NCI-H2171 treated with DMSO at 0.1 percent for 48 hours (cell line): ENCODE results near the gene CCDC149.
"Not testable (repeated sequence)": the region's sequence is repeated elsewhere in the genome, so short reads cannot be mapped to it uniquely, and the experiment has no call there.

Experiments used
- DNase-seq: peaks from one replicate; lab custom pipeline; 2025; lab: John Stamatoyannopoulos, UW

The CCDC149 gene

GRCh38 chr4:24917076-24917856 lies 4.4 kb upstream of the CCDC149 start:
- DNase-seq = no peak

- peak; percentile 18 for DNase-seq
Observed at GRCh38 chr4:24915121-24915922, 2.5 kb upstream of the CCDC149 start.

- no peak for DNase-seq
Observed at GRCh38 chr4:24914460-24914859, 1.6 kb upstream of the CCDC149 start.

- no peak for DNase-seq
Observed at GRCh38 chr4:24913119-24913485, 260 bp upstream of the CCDC149 start.

- DNase-seq = no peak
Observed at GRCh38 chr4:24910499-24910898, 2.3 kb downstream of the CCDC149 start.

GRCh38 chr4:24909606-24910005 lies 3.2 kb downstream of the CCDC149 start:
- DNase-seq = not testable (repeated sequence)

GRCh38 chr4:24897639-24898038 lies 15.2 kb downstream of the CCDC149 start:
- no peak for DNase-seq

GRCh38 chr4:24896977-24897376 lies 15.9 kb downstream of the CCDC149 start:
- no peak for DNase-seq

- no peak for DNase-seq
Observed at GRCh38 chr4:24896056-24896455, 16.8 kb downstream of the CCDC149 start.

- no peak for DNase-seq
Observed at GRCh38 chr4:24895461-24895860, 17.4 kb downstream of the CCDC149 start.

GRCh38 chr4:24894846-24895245 lies 18.0 kb downstream of the CCDC149 start:
- no peak for DNase-seq

GRCh38 chr4:24894243-24894642 lies 18.6 kb downstream of the CCDC149 start:
- no peak for DNase-seq

- no peak for DNase-seq
Observed at GRCh38 chr4:24892778-24893177, 20.1 kb downstream of the CCDC149 start.

GRCh38 chr4:24892278-24892677 lies 20.6 kb downstream of the CCDC149 start:
- no peak for DNase-seq

- DNase-seq = peak; percentile 2
Observed at GRCh38 chr4:24890561-24891126, 22.2 kb downstream of the CCDC149 start.

- no peak for DNase-seq
Observed at GRCh38 chr4:24889991-24890390, 22.9 kb downstream of the CCDC149 start.

GRCh38 chr4:24888475-24889344 lies 24.1 kb downstream of the CCDC149 start:
- DNase-seq = no peak

- no peak for DNase-seq
Observed at GRCh38 chr4:24887881-24888430, 24.9 kb downstream of the CCDC149 start.

GRCh38 chr4:24886596-24886995 lies 26.2 kb downstream of the CCDC149 start:
- no peak for DNase-seq

- DNase-seq = no peak
Observed at GRCh38 chr4:24885342-24885741, 27.5 kb downstream of the CCDC149 start.

GRCh38 chr4:24884902-24885301 lies 27.9 kb downstream of the CCDC149 start:
- no peak for DNase-seq
